H9 (cell line): ENCODE data around the gene CDCA7L. TPM values are rescaled to one million over a fixed set of nuclear protein-coding genes. Genes with fewer than 3 reads are reported as not detected.

Source experiments
- DNase-seq: peaks from one replicate; pipeline ENCODE4 v3.0.0-alpha.2; 2017
- H2AFZ ChIP-seq: one replicate; pipeline ENCODE4 v1.6.1; 2013; ENCODE audit warnings: mild to moderate bottlenecking, low read length, control low read depth, moderate library complexity
- H2AK5ac ChIP-seq: 2 replicates; pipeline ENCODE4 v1.6.1; 2013; ENCODE audit warnings: low read length, control low read depth, mixed read lengths; ENCODE audit not compliant: insufficient read length
- H2BK120ac ChIP-seq: one replicate; pipeline ENCODE4 v1.6.1; 2013; ENCODE audit warnings: low read depth, mild to moderate bottlenecking, low read length, control low read depth, inconsistent platforms; ENCODE audit not compliant: poor library complexity, severe bottlenecking
- H2BK12ac ChIP-seq: 2 replicates; pipeline ENCODE4 v1.6.1; 2013; ENCODE audit warnings: low read length, control low read depth, mixed read lengths, low read depth; ENCODE audit not compliant: insufficient read length
- H2BK15ac ChIP-seq: 2 replicates; pipeline ENCODE4 v1.6.1; 2013; ENCODE audit warnings: low read depth, low read length, control low read depth
- H2BK20ac ChIP-seq: one replicate; pipeline ENCODE4 v1.6.1; 2013; ENCODE audit warnings: low read depth, mild to moderate bottlenecking, low read length, control low read depth, inconsistent platforms; ENCODE audit not compliant: poor library complexity, severe bottlenecking
- H2BK5ac ChIP-seq: 2 replicates; pipeline ENCODE4 v1.6.1; 2013; ENCODE audit warnings: low read length, control low read depth, mixed read lengths; ENCODE audit not compliant: insufficient read length
- H3K14ac ChIP-seq: 2 replicates; pipeline ENCODE4 v1.6.1; 2013; ENCODE audit warnings: low read length, control low read depth; ENCODE audit not compliant: insufficient read depth
- H3K18ac ChIP-seq: 2 replicates; pipeline ENCODE4 v1.6.1; 2013; ENCODE audit warnings: low read depth, mild to moderate bottlenecking, mixed read lengths, low read length, control low read depth; ENCODE audit not compliant: insufficient read length
- H3K23ac ChIP-seq: 2 replicates; pipeline ENCODE4 v1.6.1; 2013; ENCODE audit warnings: low read length, control low read depth, mixed read lengths, low read depth; ENCODE audit not compliant: insufficient read length
- H3K23me2 ChIP-seq: 2 replicates; pipeline ENCODE4 v1.6.1; 2013; ENCODE audit warnings: low read depth, mild to moderate bottlenecking, mixed read lengths, low read length, control low read depth; ENCODE audit not compliant: insufficient read length, poor library complexity, severe bottlenecking
- H3K27ac ChIP-seq: 2 replicates; pipeline ENCODE4 v1.5.1; 2013; ENCODE audit warnings: low read length, control low read depth, mixed read lengths, low read depth; ENCODE audit not compliant: insufficient read length
- H3K27me3 ChIP-seq: 2 replicates; pipeline ENCODE4 v1.6.1; 2013; ENCODE audit warnings: low read length, control low read depth, inconsistent platforms; ENCODE audit not compliant: insufficient read depth
- H3K4ac ChIP-seq: 2 replicates; pipeline ENCODE4 v1.6.1; 2013; ENCODE audit warnings: low read depth, mild to moderate bottlenecking, control low read depth, inconsistent platforms, low read length, moderate library complexity
- H3K4me1 ChIP-seq: 2 replicates; pipeline ENCODE4 v1.6.1; 2013; ENCODE audit warnings: low read length, control low read depth, inconsistent platforms; ENCODE audit not compliant: insufficient read depth
- H3K4me2 ChIP-seq: 2 replicates; pipeline ENCODE4 v1.6.1; 2013; ENCODE audit warnings: low read length, control low read depth, mixed read lengths; ENCODE audit not compliant: insufficient read length, insufficient read depth
- H3K56ac ChIP-seq: 2 replicates; pipeline ENCODE4 v1.6.1; 2013; ENCODE audit warnings: low read depth, mild to moderate bottlenecking, mixed read lengths, low read length, control low read depth; ENCODE audit not compliant: insufficient read length
- H3K79me1 ChIP-seq: 2 replicates; pipeline ENCODE4 v1.6.1; 2013; ENCODE audit warnings: low read depth, mild to moderate bottlenecking, moderate library complexity, low read length, control low read depth, inconsistent platforms; ENCODE audit not compliant: insufficient read depth, poor library complexity, severe bottlenecking
- H3K79me2 ChIP-seq: 2 replicates; pipeline ENCODE4 v1.6.1; 2013; ENCODE audit warnings: low read length, control low read depth, inconsistent platforms; ENCODE audit not compliant: insufficient read depth
- H3K9ac ChIP-seq: 2 replicates; pipeline ENCODE4 v1.6.1; 2013; ENCODE audit warnings: low read length, control low read depth, mixed read lengths; ENCODE audit not compliant: insufficient read length; ENCODE audit errors: extremely low read depth
- H3K9me3 ChIP-seq: one replicate; pipeline ENCODE4 v1.6.1; 2013; ENCODE audit warnings: low read depth, low read length, inconsistent platforms; ENCODE audit not compliant: control insufficient read depth
- H3T11ph ChIP-seq: one replicate; pipeline ENCODE4 v1.6.1; 2013; ENCODE audit warnings: mild to moderate bottlenecking, low read length, control low read depth, inconsistent platforms
- H4K20me1 ChIP-seq: one replicate; pipeline ENCODE4 v1.6.1; 2013; ENCODE audit not compliant: control insufficient read depth, insufficient read length, insufficient read depth
- H4K5ac ChIP-seq: 2 replicates; pipeline ENCODE4 v1.6.1; 2013; ENCODE audit warnings: low read depth, mild to moderate bottlenecking, mixed read lengths, low read length, control low read depth; ENCODE audit not compliant: insufficient read length
- H4K8ac ChIP-seq: replicated peaks from 2 replicates; pipeline ENCODE4 v1.6.1; 2013; ENCODE audit warnings: low read length, control low read depth, mixed read lengths, low read depth; ENCODE audit not compliant: insufficient read length
- H4K91ac ChIP-seq: 2 replicates; pipeline ENCODE4 v1.6.1; 2013; ENCODE audit warnings: low read depth, mild to moderate bottlenecking, moderate library complexity, mixed read lengths, low read length, control low read depth; ENCODE audit not compliant: insufficient read length
- H3K27ac Mint-ChIP-seq, 3 experiments: 2 replicates in 2 of 3; 3 replicates in 1 of 3; pipeline ENCODE4 v1.8.0; 2020 to 2021; ENCODE audit warnings: mixed read lengths in 3 of 3, mild to moderate bottlenecking in 1 of 3, moderate library complexity in 1 of 3
- H3K27me3 Mint-ChIP-seq: 2 replicates; pipeline ENCODE4 v1.8.0; 2021; ENCODE audit warnings: low read depth, mild to moderate bottlenecking, moderate library complexity, mixed read lengths
- H3K36me3 Mint-ChIP-seq, 3 experiments: 2 replicates in 2 of 3; 3 replicates in 1 of 3; pipeline ENCODE4 v1.8.0; 2020 to 2021; ENCODE audit warnings: low read depth in 3 of 3, mixed read lengths in 3 of 3; ENCODE audit not compliant: insufficient read depth in 1 of 3
- H3K4me1 Mint-ChIP-seq, 2 experiments: 2 replicates each; pipeline ENCODE4 v1.8.0; 2020; ENCODE audit warnings: mixed read lengths in 2 of 2
- H3K4me3 Mint-ChIP-seq, 2 experiments: 2 replicates in 1 of 2; 3 replicates in 1 of 2; pipeline ENCODE4 v1.8.0; 2020 to 2021; ENCODE audit warnings: mild to moderate bottlenecking in 2 of 2, mixed read lengths in 2 of 2, moderate library complexity in 1 of 2
- H3K9me3 Mint-ChIP-seq, 2 experiments: 2 replicates in 1 of 2; 3 replicates in 1 of 2; pipeline ENCODE4 v1.8.0; 2020; ENCODE audit warnings: mild to moderate bottlenecking in 2 of 2, mixed read lengths in 2 of 2, moderate library complexity in 1 of 2
- CTCF ChIP-seq: fragments of 200-600 bp; sonication (generic); conservative IDR thresholded peaks from 3 replicates; pipeline ENCODE4 v1.8.0; 2021; ENCODE audit warnings: antibody characterized with exemption, mild to moderate bottlenecking
- WGBS: extraction: QIAGEN DNeasy Blood & Tissue Kit; methylation state at CpG from one replicate; pipeline ENCODE4 v1.1.7; 2013; ENCODE audit warnings: missing lambda C conversion rate, low lambda C conversion rate, mixed read lengths; ENCODE audit not compliant: insufficient read length; ENCODE audit errors: extremely low coverage; 5-methylcytosine and 5-hydroxymethylcytosine counted together
- total RNA-seq: library from RNA; stranded (reverse); gene quantifications from 2 replicates; pipeline ENCODE4 v1.2.1, GENCODE V29; 2021

The CDCA7L gene
- total RNA-seq, 1 experiment from 2014 or later = 104 TPM

DNA sequence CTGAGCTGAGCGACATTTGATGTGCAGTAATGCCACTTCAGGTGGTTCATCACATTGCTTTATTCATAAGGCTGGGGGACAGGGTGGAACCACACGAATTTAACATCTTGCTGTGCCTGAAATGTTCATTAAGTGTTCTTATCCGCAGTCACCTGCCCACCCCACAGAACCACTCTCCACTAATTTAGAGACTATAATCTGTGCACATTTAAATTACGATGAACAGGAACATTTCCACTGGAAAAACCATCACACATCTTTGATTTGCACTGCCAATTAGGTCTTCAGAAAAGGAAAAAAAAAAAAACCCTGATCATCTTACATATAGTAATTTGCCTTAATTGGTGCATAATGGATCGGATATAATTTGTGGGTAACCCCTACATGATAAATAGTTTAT, 2.3 kb downstream of the CDCA7L start:
- Histone ChIP-seq H3K4me1 (peaks cover 12% of the 10 kb centered on the region; the same call in 1 of the 2 replicates), H2BK120ac (no peak overlapping the region), H4K91ac (no peak overlapping the region), H3K27ac (no peak overlapping the region), H3K18ac (no peak overlapping the region), H2BK5ac (no peak overlapping the region), H2AK5ac (no peak overlapping the region), H3K4me2 (no peak overlapping the region), H3T11ph (no peak overlapping the region), H3K79me1 (peaks cover 3% of the 10 kb centered on the region), H3K4ac (no peak overlapping the region), H3K79me2 (peaks cover 34% of the 10 kb centered on the region; the same call in 1 of the 2 replicates), H3K27me3 (no peaks in the 10 kb centered on the region), H3K9me3 (no peaks in the 10 kb centered on the region), H2BK20ac (no peak overlapping the region), H3K9ac (no peak overlapping the region), H2AFZ (no peak overlapping the region), H3K23me2 (peaks cover 7% of the 10 kb centered on the region), H3K23ac (no peak overlapping the region), H2BK15ac (no peak overlapping the region), H4K8ac (no peak overlapping the region), H3K14ac (no peak overlapping the region), H4K20me1 (no peaks in the 10 kb centered on the region), H3K56ac (no peak overlapping the region), H4K5ac (no peak overlapping the region), H2BK12ac (no peak overlapping the region)
- peak overlapping the region; percentile 52 to 80 for H3K4me3 Mint-ChIP-seq
- no peak for DNase-seq
- no peaks in the 10 kb centered on the region for H3K9me3 Mint-ChIP-seq
- H3K27me3 Mint-ChIP-seq = 0 out of 2 replicates have a peak, but pooled peaks cover 4% of the 10 kb centered on the region
- TF ChIP-seq CTCF = no peak
- WGBS = no CpG with 5 or more reads among the region's 5 CpGs
- H3K36me3 Mint-ChIP-seq = peaks cover 8 to 11% (median 10%) of the 10 kb centered on the region in 3 experiments; a peak in 6 of 7 replicates
- no peak overlapping the region for H3K27ac Mint-ChIP-seq
- H3K4me1 Mint-ChIP-seq = peaks cover 51 to 56% of the 10 kb centered on the region in 2 experiments
